Endothelial cell of umbilical vein (primary cell): ENCODE data around the gene CDK9. TPM values are rescaled to one million over a fixed set of nuclear protein-coding genes. Genes with fewer than 3 reads are reported as not detected.

Experiments used
- BruUV-seq: library from RNA; stranded (reverse); fragments of 400-500 nt; replicated peaks from 2 replicates; lab custom pipeline; 2021; lab: Mats Ljungman, UMichigan
- CTCF ChIA-PET: fragments of 300-600, 350-600 bp; sonication (Branson Sonifier 250); formaldehyde crosslinking; loops from one replicate; lab custom pipeline; 2021; ENCODE audit warnings: antibody characterized with exemption, inconsistent platforms; lab: Charles Lee
- POLR2A ChIA-PET: fragments of 300-600, 350-600 bp; sonication (Branson Sonifier 250); formaldehyde crosslinking; loops from one replicate; lab custom pipeline; 2021; ENCODE audit warnings: antibody characterized with exemption, inconsistent platforms; lab: Charles Lee
- DNase-seq: peaks from one replicate; pipeline ENCODE4 v3.0.0-alpha.2; 2011; ENCODE audit warnings: low read depth, low spot score
- FAIRE-seq: peaks from 2 replicates; lab custom pipeline; 2011; peaks lifted over from hg19 to GRCh38; lab: Jason Lieb, UNC
- H2AFZ ChIP-seq: 2 replicates; pipeline ENCODE4 v1.6.0; 2012; ENCODE audit warnings: low read depth, low read length, control low read depth, inconsistent platforms
- H3K27ac ChIP-seq: 2 replicates; pipeline ENCODE4 v1.5.1; 2011; ENCODE audit warnings: low read depth, mild to moderate bottlenecking, control low read depth, low read length, moderate library complexity; ENCODE audit not compliant: insufficient read depth
- H3K27me3 ChIP-seq, 2 experiments: 2 replicates each; pipeline versions ENCODE4 v1.6.0 to v1.6.1; 2011; ENCODE audit warnings: low read length in 2 of 2, mixed read lengths in 1 of 2; ENCODE audit not compliant: control insufficient read depth in 2 of 2, insufficient read depth in 2 of 2
- H3K36me3 ChIP-seq, 2 experiments: 2 replicates in 1 of 2; 3 replicates in 1 of 2; pipeline ENCODE4 v1.5.1; 2011; ENCODE audit warnings: low read length in 2 of 2, mild to moderate bottlenecking in 1 of 2, moderate library complexity in 1 of 2; ENCODE audit not compliant: control insufficient read depth in 2 of 2, insufficient read depth in 2 of 2; ENCODE audit errors: extremely low read depth in 1 of 2
- H3K4me1 ChIP-seq: 3 replicates; pipeline ENCODE4 v1.5.1; 2011; ENCODE audit warnings: mild to moderate bottlenecking, low read length; ENCODE audit not compliant: control insufficient read depth, insufficient read depth; ENCODE audit errors: extremely low read depth
- H3K4me2 ChIP-seq: 2 replicates; pipeline ENCODE4 v1.6.1; 2011; ENCODE audit warnings: low read length, control low read depth, mixed read lengths; ENCODE audit not compliant: insufficient read depth
- H3K4me3 ChIP-seq, 3 experiments: fragments of 200-600 bp in 1 of 3; sonication (generic), shearing (Covaris generic) in 1 of 3; replicated peaks in 1 of 3; 2 replicates each; pipeline ENCODE4 v1.5.1; 2011 to 2016; ENCODE audit warnings: control low read depth in 3 of 3, low read length in 3 of 3, mild to moderate bottlenecking in 2 of 3, inconsistent platforms in 1 of 3, low read depth in 1 of 3, moderate library complexity in 1 of 3; ENCODE audit not compliant: insufficient read depth in 1 of 3
- H3K79me2 ChIP-seq: 2 replicates; pipeline ENCODE4 v1.6.0; 2012; ENCODE audit warnings: low read length, inconsistent platforms; ENCODE audit not compliant: control insufficient read depth, insufficient read depth
- H3K9ac ChIP-seq: replicated peaks from 2 replicates; pipeline ENCODE3; 2011; ENCODE audit warnings: low read length, control low read depth; ENCODE audit not compliant: insufficient read depth; ENCODE audit errors: extremely low read depth
- H3K9me1 ChIP-seq: replicated peaks from 3 replicates; pipeline ENCODE4 v1.6.0; 2011; ENCODE audit warnings: mild to moderate bottlenecking, low read length; ENCODE audit not compliant: control insufficient read depth, insufficient read depth; ENCODE audit errors: extremely low read depth
- H3K9me3 ChIP-seq: replicated peaks from 2 replicates; pipeline ENCODE4 v1.5.1; 2012; ENCODE audit warnings: low read length, inconsistent platforms; ENCODE audit not compliant: control insufficient read depth, insufficient read depth
- H4K20me1 ChIP-seq: replicated peaks from 2 replicates; pipeline ENCODE3; 2011; ENCODE audit warnings: mild to moderate bottlenecking, low read length; ENCODE audit not compliant: control insufficient read depth, insufficient read depth; ENCODE audit errors: extremely low read depth
- CTCF ChIP-seq, 2 donors: IDR thresholded peaks; 1 replicate in 1 of 2; 2 replicates in 1 of 2; pipeline ENCODE4 v1.5.1; 2011; ENCODE audit warnings: low read length in 2 of 2, mild to moderate bottlenecking in 2 of 2, moderate library complexity in 2 of 2, control low read depth in 1 of 2, inconsistent platforms in 1 of 2, low read depth in 1 of 2; ENCODE audit not compliant: insufficient read depth in 1 of 2; ENCODE audit errors: extremely low read depth in 1 of 2
- EZH2 ChIP-seq: IDR thresholded peaks from 2 replicates; pipeline ENCODE4 v1.6.1; 2012; ENCODE audit warnings: borderline replicate concordance, low read depth, mild to moderate bottlenecking, moderate library complexity, low read length, inconsistent platforms; ENCODE audit not compliant: severe bottlenecking
- FOS ChIP-seq: IDR thresholded peaks from 2 replicates; pipeline ENCODE4 v1.6.1; 2011; ENCODE audit warnings: mild to moderate bottlenecking, low read length, moderate library complexity, borderline replicate concordance; ENCODE audit not compliant: insufficient read depth
- GATA2 ChIP-seq: IDR thresholded peaks from 2 replicates; pipeline ENCODE4 v1.7.0; 2011; ENCODE audit warnings: low read depth, mild to moderate bottlenecking, moderate library complexity, mixed read lengths, low read length; ENCODE audit not compliant: insufficient read length, insufficient read depth
- JUN ChIP-seq: IDR thresholded peaks from 2 replicates; pipeline ENCODE4 v1.6.1; 2011; ENCODE audit warnings: borderline replicate concordance, low read depth; ENCODE audit not compliant: insufficient read length, insufficient read depth
- MYC ChIP-seq: IDR thresholded peaks from one replicate; pipeline ENCODE4 v1.6.1; 2011; ENCODE audit warnings: mild to moderate bottlenecking, low read depth, low read length
- POLR2A ChIP-seq: IDR thresholded peaks from 2 replicates; pipeline ENCODE4 v1.6.1; 2012; ENCODE audit warnings: low read depth, mild to moderate bottlenecking, control low read depth, low read length
- POLR2AphosphoS5 ChIP-seq: IDR thresholded peaks from 2 replicates; pipeline ENCODE4 v1.6.1; 2012; ENCODE audit warnings: low read depth, mild to moderate bottlenecking, control low read depth, low read length, moderate library complexity; ENCODE audit not compliant: insufficient read depth
- dilution Hi-C: fragments of 300-500 bp; cut with MboI; formaldehyde crosslinking; loops from one replicate; pipeline ENCODE4 v1.15.0; 2019; ENCODE audit warnings: low sequenced_read_pairs; ENCODE audit not compliant: extremely low pct_ligation_motif_present
- intact Hi-C: fragments of 100-400 bp; cut with micrococcal nuclease; formaldehyde crosslinking; loops from one replicate; pipeline ENCODE4 v1.10.0; 2022
- polyA plus RNA-seq, 4 experiments: library from polyadenylated mRNA; depleted of rRNA in 3 of 4; stranded (reverse) in 3 of 4; unstranded in 1 of 4; fragments of >200 nt; gene quantifications; 2 replicates each; pipeline versions ENCODE4 v1.2.1 to v1.2.3, GENCODE V29; 2011 to 2012; ENCODE audit warnings: missing spikeins in 1 of 4
- total RNA-seq: library from RNA; stranded (reverse); gene quantifications from 2 replicates; pipeline ENCODE4 v1.2.3, GENCODE V29; 2021
- TF ChIP-seq, protein P1 (sequence below): IDR thresholded peaks from 2 replicates; pipeline ENCODE4 v1.6.1; 2011; ENCODE audit not compliant: insufficient read depth, insufficient read length

The CDK9 gene
- total and polyA plus RNA-seq, 2 donors (not counting 3 experiments of a cell fraction or from before 2014, with no cell fraction given), result 92.2 to 124 TPM

DNA sequence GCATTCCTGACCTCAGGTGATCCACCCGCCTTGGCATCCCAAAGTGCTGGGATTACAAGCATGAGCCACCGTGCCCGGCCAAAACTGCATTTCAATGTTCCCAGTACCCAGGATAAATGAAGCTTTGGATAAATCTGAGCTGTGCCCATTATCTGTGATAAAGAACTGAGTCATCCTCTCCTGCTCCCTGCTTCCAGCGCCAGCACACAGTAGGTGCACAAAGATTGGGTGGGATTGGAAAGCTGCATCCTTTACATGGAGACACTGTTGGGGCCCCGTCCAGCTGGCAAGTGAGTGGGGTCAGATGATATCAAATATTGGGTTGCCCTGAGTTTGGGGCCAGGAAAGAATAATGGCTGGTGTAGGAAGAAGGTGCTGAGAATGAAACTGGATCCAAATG, 24.8 kb upstream of the CDK9 start:
- CTCF ChIA-PET, result interaction anchor here (0.7 to 11.3 kb wide), 6 partner anchors 9 to 109 kb away, joined by 3 to 167 read pairs (median 4); partner anchors contain the start of genes CDK9, SH2D3C and TOR2A

More for the DNA sequence above, 24.8 kb upstream of the CDK9 start:
- Histone ChIP-seq H3K9me3 (no peaks in the 10 kb centered on the region), H3K4me1 (peaks cover 53% of the 10 kb centered on the region), H2AFZ (no peak overlapping the region), H3K4me3 (no peak overlapping the region), H3K36me3 (peaks cover 7 to 24% of the 10 kb centered on the region in 2 experiments), H3K4me2 (peak overlapping the region; percentile 4), H3K27ac (peak overlapping the region; percentile 95), H3K9me1 (no peaks in the 10 kb centered on the region), H3K79me2 (peaks cover 37% of the 10 kb centered on the region), H4K20me1 (no peaks in the 10 kb centered on the region), H3K27me3 (no peaks in the 10 kb centered on the region), H3K9ac (peak overlapping the region; percentile 70)
- intact Hi-C loops, result no loop called here
- TF ChIP-seq MYC, result no peak
- no peak for TF ChIP-seq POLR2A
- no peak for TF ChIP-seq EZH2
- TF ChIP-seq POLR2AphosphoS5, result no peak
- TF ChIP-seq CTCF (IDR thresholded peaks at IDR 0.05; ENCODE audit: extremely low read depth in 1 of 2, insufficient read depth in 1 of 2, low read depth in 1 of 2, low read length in 2 of 2), result no peak
- no peak for TF ChIP-seq GATA2
- no peak for TF ChIP-seq FOS
- TF ChIP-seq, protein P1, sequence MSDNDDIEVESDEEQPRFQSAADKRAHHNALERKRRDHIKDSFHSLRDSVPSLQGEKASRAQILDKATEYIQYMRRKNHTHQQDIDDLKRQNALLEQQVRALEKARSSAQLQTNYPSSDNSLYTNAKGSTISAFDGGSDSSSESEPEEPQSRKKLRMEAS, result no peak
- no peak for TF ChIP-seq JUN
- TSS peak; percentile 5 for BruUV-seq
- FAIRE-seq (no peak), DNase-seq (no peak)
- dilution Hi-C loops, result no loop called here
- POLR2A ChIA-PET, result interaction anchor here (3.0 kb wide), 1 partner anchor 10 kb away, joined by 18 read pairs; no protein-coding TSS in a partner anchor
